ENCODE data around the gene ASB11.
A peak's percentile ranks its signal among the peaks of the same experiment; 100 is the strongest.

The ASB11 gene

DNA sequence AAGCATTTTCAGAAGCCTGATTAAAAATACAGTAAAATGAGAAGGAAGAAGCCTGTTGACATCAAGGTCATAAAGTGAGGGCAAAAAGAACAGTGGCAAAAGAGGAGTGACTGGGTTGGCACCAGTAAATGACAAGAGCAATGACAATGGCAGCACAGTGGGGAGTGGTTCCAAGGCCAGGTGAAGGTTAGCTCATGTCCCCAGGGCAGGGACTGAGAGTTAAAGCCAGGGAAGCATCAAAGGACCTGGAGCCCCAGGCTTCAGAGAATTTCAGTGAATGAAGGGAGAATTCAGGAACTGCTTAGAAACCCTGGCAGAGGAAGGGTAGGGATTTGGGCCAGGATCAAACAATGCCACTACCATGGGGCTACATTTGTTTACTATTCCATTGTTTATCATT, 28.7 kb upstream of the ASB11 start:
- TF ChIP-seq, protein P1, sequence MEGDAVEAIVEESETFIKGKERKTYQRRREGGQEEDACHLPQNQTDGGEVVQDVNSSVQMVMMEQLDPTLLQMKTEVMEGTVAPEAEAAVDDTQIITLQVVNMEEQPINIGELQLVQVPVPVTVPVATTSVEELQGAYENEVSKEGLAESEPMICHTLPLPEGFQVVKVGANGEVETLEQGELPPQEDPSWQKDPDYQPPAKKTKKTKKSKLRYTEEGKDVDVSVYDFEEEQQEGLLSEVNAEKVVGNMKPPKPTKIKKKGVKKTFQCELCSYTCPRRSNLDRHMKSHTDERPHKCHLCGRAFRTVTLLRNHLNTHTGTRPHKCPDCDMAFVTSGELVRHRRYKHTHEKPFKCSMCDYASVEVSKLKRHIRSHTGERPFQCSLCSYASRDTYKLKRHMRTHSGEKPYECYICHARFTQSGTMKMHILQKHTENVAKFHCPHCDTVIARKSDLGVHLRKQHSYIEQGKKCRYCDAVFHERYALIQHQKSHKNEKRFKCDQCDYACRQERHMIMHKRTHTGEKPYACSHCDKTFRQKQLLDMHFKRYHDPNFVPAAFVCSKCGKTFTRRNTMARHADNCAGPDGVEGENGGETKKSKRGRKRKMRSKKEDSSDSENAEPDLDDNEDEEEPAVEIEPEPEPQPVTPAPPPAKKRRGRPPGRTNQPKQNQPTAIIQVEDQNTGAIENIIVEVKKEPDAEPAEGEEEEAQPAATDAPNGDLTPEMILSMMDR (IDR thresholded peaks at IDR 0.05; ENCODE audit: low read depth, low read length, missing control alignments) = no peak
- DNase-seq (ENCODE audit: low read depth) = no peak
- H3K4me3 ChIP-seq (ENCODE audit: low read depth, low read length) = no peak overlapping the region

- DNase-seq (ENCODE audit: low read depth) = no peak
- TF ChIP-seq, protein P1 (IDR thresholded peaks at IDR 0.05; ENCODE audit: low read depth, low read length, missing control alignments) = no peak
- H3K4me3 ChIP-seq (ENCODE audit: low read depth, low read length) = no peak overlapping the region
Measured at GRCh38 chrX:15343075-15343476, 27.6 kb upstream of the ASB11 start.

DNA sequence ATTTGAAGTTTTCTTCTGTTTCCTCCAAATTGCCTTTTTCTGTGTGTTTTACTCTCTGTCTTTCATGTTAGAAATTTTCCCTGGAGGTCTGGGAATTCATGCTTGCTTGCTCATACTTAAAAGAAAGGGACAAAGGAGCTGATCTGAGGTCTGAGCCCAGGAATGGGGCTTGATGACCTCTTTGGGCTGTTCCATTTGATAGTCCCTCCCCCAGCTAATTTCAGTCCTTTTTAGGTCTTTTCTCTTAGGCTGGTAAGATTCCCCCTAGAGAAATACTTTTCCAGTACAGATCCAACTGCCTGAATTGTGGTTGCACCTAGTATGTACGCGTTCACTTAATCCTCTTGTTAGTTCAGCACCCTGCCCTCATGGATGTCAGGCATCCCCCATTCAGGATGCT, 25.4 kb upstream of the ASB11 start:
- TF ChIP-seq, protein P1 (IDR thresholded peaks at IDR 0.05; ENCODE audit: low read depth, low read length, missing control alignments) = no peak
- DNase-seq (ENCODE audit: low read depth) = no peak
- no peak overlapping the region for H3K4me3 ChIP-seq (ENCODE audit: low read depth, low read length)

DNA sequence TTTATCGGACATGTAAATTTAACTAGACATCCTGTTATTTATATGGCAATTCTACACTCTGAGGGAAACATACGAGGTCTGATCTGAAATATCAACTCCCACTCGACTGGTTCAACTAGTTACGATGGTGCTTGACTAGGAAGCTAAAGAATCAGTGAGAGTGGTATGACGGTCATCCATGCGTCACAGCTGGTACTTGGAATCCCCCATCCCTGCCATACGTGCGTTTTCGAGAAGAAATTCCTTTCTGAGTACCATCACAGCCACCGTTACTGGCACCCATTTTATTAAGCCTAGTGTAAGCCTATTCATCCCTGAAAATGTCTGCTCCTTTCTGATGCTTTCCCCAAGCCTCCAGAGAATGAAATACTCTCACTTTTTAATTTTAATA, 20.6 kb upstream of the ASB11 start:
- no peak for DNase-seq (ENCODE audit: low read depth)
- peak overlapping the region; percentile 51 for H3K4me3 ChIP-seq (ENCODE audit: low read depth, low read length)
- TF ChIP-seq, protein P1 (IDR thresholded peaks at IDR 0.05; ENCODE audit: low read depth, low read length, missing control alignments) = no peak

DNA sequence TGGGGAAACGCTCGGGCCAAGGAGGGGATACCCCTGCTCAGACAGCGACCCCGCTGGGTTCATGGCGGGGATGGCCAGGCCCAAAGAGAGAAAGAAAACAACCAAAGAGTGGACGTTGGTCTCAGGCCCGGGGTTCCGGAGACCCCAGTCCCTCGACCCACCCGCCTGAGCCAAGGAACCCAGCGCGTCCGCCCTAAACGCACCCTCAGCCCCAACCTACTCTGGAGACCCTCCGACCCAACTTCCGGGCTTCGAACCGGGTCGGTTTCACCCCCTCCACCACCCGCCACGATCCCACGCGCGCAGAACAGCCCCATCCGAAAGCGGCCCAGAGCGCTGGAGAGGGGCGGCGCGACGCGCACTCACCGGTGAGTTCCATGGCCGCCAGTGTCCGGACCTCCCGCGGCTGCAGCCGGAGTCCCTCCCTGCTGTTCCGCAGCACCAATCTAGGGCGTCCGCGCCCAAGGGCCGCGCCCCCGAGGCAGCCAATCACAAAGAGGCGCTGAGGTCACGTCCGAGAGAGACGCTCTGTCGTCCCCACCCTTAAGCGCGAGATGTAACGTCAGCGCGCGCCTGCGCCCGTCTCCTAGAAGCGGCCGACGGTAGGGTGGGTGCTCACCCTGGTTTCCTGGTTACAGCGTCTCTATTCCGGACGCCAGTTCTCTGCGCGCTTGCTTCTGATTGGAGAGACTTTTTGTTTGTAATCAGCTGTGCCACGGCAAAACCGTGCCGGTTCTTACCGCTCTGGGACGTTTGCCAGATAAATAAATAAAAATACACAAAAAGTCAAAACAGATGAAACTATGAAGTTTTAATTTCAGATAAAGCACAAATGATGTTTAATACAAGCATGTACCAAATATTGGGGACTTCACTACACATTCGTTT, 19.9 kb upstream of the ASB11 start, which contains the start of gene PIGA:
PIGA (minus strand) TSS at position 389 of the 888 bp plus-strand sequence. CDS start 3,593 bp downstream, outside the sequence.
- DNase-seq (ENCODE audit: low read depth) = peak; percentile 82
- TF ChIP-seq, protein P1 (IDR thresholded peaks at IDR 0.05; ENCODE audit: low read depth, low read length, missing control alignments) = no peak
- H3K4me3 ChIP-seq (ENCODE audit: low read depth, low read length) = peak within 1 kb of the TSS; percentile 93

DNA sequence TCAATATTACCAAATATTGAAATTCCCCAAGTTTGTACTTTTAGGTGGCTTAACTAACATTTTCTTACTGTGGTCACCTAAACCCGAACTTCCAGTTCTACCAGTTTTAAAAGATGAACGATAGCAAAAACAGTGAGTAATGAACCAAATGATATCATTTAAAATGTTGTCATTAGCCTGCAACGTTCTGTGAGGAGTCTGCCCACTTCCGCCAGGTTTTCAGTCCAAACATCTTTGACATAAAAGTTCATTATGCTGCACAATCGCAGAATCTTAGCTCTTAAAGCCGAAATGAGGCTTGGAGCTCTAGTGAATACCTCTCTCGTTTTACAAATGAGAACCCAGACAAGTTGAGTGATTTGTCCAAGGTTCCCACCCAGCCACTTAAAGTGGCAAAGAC, 19.1 kb upstream of the ASB11 start:
- DNase-seq (ENCODE audit: low read depth) = no peak
- H3K4me3 ChIP-seq (ENCODE audit: low read depth, low read length) = peak overlapping the region; percentile 93
- TF ChIP-seq, protein P1 (IDR thresholded peaks at IDR 0.05; ENCODE audit: low read depth, low read length, missing control alignments) = no peak

DNA sequence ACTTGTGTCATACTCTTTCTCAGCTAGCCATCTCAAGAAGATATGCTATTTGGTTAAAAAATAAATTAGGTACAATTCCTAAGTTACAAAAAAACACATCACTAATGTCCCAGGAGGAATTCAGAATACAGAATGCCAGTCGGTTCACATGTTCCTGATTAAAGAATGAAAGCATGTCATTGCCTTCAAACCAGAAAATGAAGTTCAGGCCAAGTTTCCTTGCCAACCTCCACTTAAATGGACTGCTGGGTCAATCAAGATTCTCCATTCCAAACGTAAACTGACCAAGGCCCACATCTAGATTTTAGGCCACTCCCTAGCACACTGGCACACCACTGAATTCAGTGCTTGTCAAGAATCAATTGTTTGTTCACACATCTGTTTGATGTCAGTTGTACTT, 13.4 kb upstream of the ASB11 start:
- TF ChIP-seq, protein P1 (IDR thresholded peaks at IDR 0.05; ENCODE audit: low read depth, low read length, missing control alignments) = no peak
- no peak overlapping the region for H3K4me3 ChIP-seq (ENCODE audit: low read depth, low read length)
- DNase-seq (ENCODE audit: low read depth) = no peak
